AG09309 (cell line): ENCODE measurements around the gene ZNF593OS.

ENCODE experiments used
- DNase-seq: peaks from one replicate; pipeline ENCODE4 v3.0.0-alpha.2; 2010; ENCODE audit warnings: low read depth
- H3K4me3 ChIP-seq: 2 replicates; pipeline ENCODE4 v1.5.1; 2011; ENCODE audit warnings: mild to moderate bottlenecking, low read depth, low read length, moderate library complexity; ENCODE audit not compliant: control insufficient read depth
- CTCF ChIP-seq: IDR thresholded peaks from 2 replicates; pipeline ENCODE4 v1.5.1; 2011; ENCODE audit warnings: mild to moderate bottlenecking, low read depth, low read length, inconsistent platforms; ENCODE audit not compliant: insufficient read depth, control insufficient read depth; ENCODE audit errors: missing control alignments

ZNF593OS gene

GRCh38 chr1:26155370-26156284 lies 16.0 kb downstream of the ZNF593OS start:
- H3K4me3 ChIP-seq = no peak overlapping the region
- TF ChIP-seq CTCF = no peak
- no peak for DNase-seq

- TF ChIP-seq CTCF = no peak
- no peak for DNase-seq
- H3K4me3 ChIP-seq = no peak overlapping the region
These were observed 16.9 kb downstream of the ZNF593OS start for GRCh38 chr1:26154750-26155149.

- H3K4me3 ChIP-seq = no peak overlapping the region
- no peak for TF ChIP-seq CTCF
- no peak for DNase-seq
These were observed 17.6 kb downstream of the ZNF593OS start for GRCh38 chr1:26153966-26154532.

- no peak for DNase-seq
- H3K4me3 ChIP-seq = no peak overlapping the region
- no peak for TF ChIP-seq CTCF
These were observed 22.7 kb downstream of the ZNF593OS start for GRCh38 chr1:26148887-26149286.

- no peak for DNase-seq
- TF ChIP-seq CTCF = no peak
- H3K4me3 ChIP-seq = no peak overlapping the region
These were observed 25.7 kb downstream of the ZNF593OS start for GRCh38 chr1:26145960-26146294.

GRCh38 chr1:26145041-26145959 lies 26.3 kb downstream of the ZNF593OS start:
- H3K4me3 ChIP-seq = no peak overlapping the region
- peak; percentile 52 for DNase-seq
- peak; percentile 81 for TF ChIP-seq CTCF
